Measurements from ENCODE around the gene RAF1.

GRCh38 chr3:12686096-12686495 lies 22.2 kb upstream of the RAF1 start:
- no peak for TF ChIP-seq CTCF (IDR thresholded peaks at IDR 0.05)
- no peak for TF ChIP-seq POLR2A (IDR thresholded peaks at IDR 0.05)
